NT2/D1 (cell line): ENCODE results near the gene FBXL20.

Experiments used
- DNase-seq: peaks from one replicate; pipeline ENCODE4 v3.0.0-alpha.2; 2011; ENCODE audit warnings: low read depth, low spot score
- H3K27me3 ChIP-seq: 2 replicates; pipeline ENCODE4 v1.6.0; 2011; ENCODE audit warnings: mild to moderate bottlenecking; ENCODE audit not compliant: insufficient read length, insufficient read depth
- H3K36me3 ChIP-seq: 2 replicates; pipeline ENCODE4 v1.6.1; 2011; ENCODE audit warnings: mild to moderate bottlenecking, low read length, mixed read lengths; ENCODE audit not compliant: insufficient read depth, insufficient read length
- H3K4me1 ChIP-seq: 2 replicates; pipeline ENCODE4 v1.5.1; 2011; ENCODE audit not compliant: insufficient read depth, insufficient read length
- H3K4me3 ChIP-seq: 2 replicates; pipeline ENCODE4 v1.5.1; 2011; ENCODE audit warnings: low read depth; ENCODE audit not compliant: insufficient read length
- H3K9ac ChIP-seq: 2 replicates; pipeline ENCODE4 v1.6.0; 2011; ENCODE audit warnings: low read depth; ENCODE audit not compliant: insufficient read length
- H3K9me3 ChIP-seq: 2 replicates; pipeline ENCODE4 v1.5.1; 2011; ENCODE audit warnings: mild to moderate bottlenecking, low read length; ENCODE audit not compliant: insufficient read depth
- SUZ12 ChIP-seq: IDR thresholded peaks from 2 replicates; pipeline ENCODE4 v1.6.1; 2011; ENCODE audit not compliant: insufficient read length, insufficient read depth; ENCODE audit errors: extremely low read depth
- YY1 ChIP-seq: IDR thresholded peaks from 2 replicates; pipeline ENCODE4 v1.6.1; 2011; ENCODE audit not compliant: insufficient read length, insufficient read depth
- ZNF274 ChIP-seq: IDR thresholded peaks from 2 replicates; pipeline ENCODE4 v1.6.1; 2011; ENCODE audit warnings: mild to moderate bottlenecking, low read depth, low read length

FBXL20 gene

GRCh38 chr17:39212841-39213480, 188.5 kb downstream of the FBXL20 start:
- H3K27me3 ChIP-seq: peaks cover 17% of the 10 kb centered on the region
- TF ChIP-seq YY1 (no peak), ZNF274 (no peak), SUZ12 (no peak)
- no peak overlapping the region for H3K4me3 ChIP-seq
- DNase-seq: no peak
- peaks cover 32% of the 10 kb centered on the region for H3K4me1 ChIP-seq
- H3K9me3 ChIP-seq: no peaks in the 10 kb centered on the region
- no peaks in the 10 kb centered on the region for H3K36me3 ChIP-seq
- no peak overlapping the region for H3K9ac ChIP-seq

- H3K9ac ChIP-seq: no peak overlapping the region
- no peak overlapping the region for H3K4me3 ChIP-seq
- no peaks in the 10 kb centered on the region for H3K9me3 ChIP-seq
- no peak for TF ChIP-seq YY1
- TF ChIP-seq SUZ12: no peak
- TF ChIP-seq ZNF274: no peak
- DNase-seq: no peak
- peaks cover 29% of the 10 kb centered on the region for H3K4me1 ChIP-seq
- H3K27me3 ChIP-seq: peaks cover 17% of the 10 kb centered on the region
- no peaks in the 10 kb centered on the region for H3K36me3 ChIP-seq
Measured at GRCh38 chr17:39212195-39212810, 189.1 kb downstream of the FBXL20 start.

GRCh38 chr17:39210093-39210434, 191.4 kb downstream of the FBXL20 start:
- no peak for TF ChIP-seq SUZ12
- no peak for TF ChIP-seq ZNF274
- TF ChIP-seq YY1: no peak
- Histone ChIP-seq H3K9ac (peak overlapping the region; percentile 77), H3K27me3 (peaks cover 17% of the 10 kb centered on the region), H3K4me1 (peaks cover 29% of the 10 kb centered on the region), H3K9me3 (no peaks in the 10 kb centered on the region), H3K36me3 (peaks cover 5% of the 10 kb centered on the region), H3K4me3 (peak overlapping the region; percentile 36)
- no peak for DNase-seq

- Histone ChIP-seq H3K9me3 (no peaks in the 10 kb centered on the region), H3K9ac (peak overlapping the region; percentile 77), H3K27me3 (peaks cover 17% of the 10 kb centered on the region), H3K36me3 (peaks cover 11% of the 10 kb centered on the region), H3K4me3 (peak overlapping the region; percentile 36), H3K4me1 (peaks cover 29% of the 10 kb centered on the region)
- TF ChIP-seq SUZ12: no peak
- TF ChIP-seq ZNF274: no peak
- TF ChIP-seq YY1: no peak
- DNase-seq: no peak
Measured at GRCh38 chr17:39209317-39210092, 191.9 kb downstream of the FBXL20 start.

- TF ChIP-seq SUZ12: no peak
- peaks cover 26% of the 10 kb centered on the region for H3K4me1 ChIP-seq
- H3K4me3 ChIP-seq: no peak overlapping the region
- peak overlapping the region; percentile 45 for H3K9ac ChIP-seq
- H3K36me3 ChIP-seq: peaks cover 17% of the 10 kb centered on the region
- H3K9me3 ChIP-seq: no peaks in the 10 kb centered on the region
- H3K27me3 ChIP-seq: peaks cover 17% of the 10 kb centered on the region
- DNase-seq: no peak
Measured at GRCh38 chr17:39208893-39209292, 192.5 kb downstream of the FBXL20 start.

- H3K36me3 ChIP-seq: peaks cover 24% of the 10 kb centered on the region
- H3K4me3 ChIP-seq: no peak overlapping the region
- H3K9ac ChIP-seq: no peak overlapping the region
- H3K4me1 ChIP-seq: peaks cover 24% of the 10 kb centered on the region
- TF ChIP-seq SUZ12 (no peak), ZNF274 (no peak), YY1 (no peak)
- H3K27me3 ChIP-seq: peaks cover 17% of the 10 kb centered on the region
- H3K9me3 ChIP-seq: no peaks in the 10 kb centered on the region
- DNase-seq: no peak
Measured at GRCh38 chr17:39208136-39208535, 193.3 kb downstream of the FBXL20 start.

GRCh38 chr17:39205112-39205526, 196.3 kb downstream of the FBXL20 start:
- H3K4me1 ChIP-seq: peaks cover 18% of the 10 kb centered on the region
- no peak for TF ChIP-seq SUZ12
- no peak for TF ChIP-seq ZNF274
- no peak for TF ChIP-seq YY1
- H3K9ac ChIP-seq: no peak overlapping the region

More at GRCh38 chr17:39205112-39205526, 196.3 kb downstream of the FBXL20 start:
- Histone ChIP-seq H3K9me3 (no peaks in the 10 kb centered on the region), H3K36me3 (peaks cover 51% of the 10 kb centered on the region), H3K4me3 (no peak overlapping the region), H3K27me3 (peaks cover 11% of the 10 kb centered on the region)
- no peak for DNase-seq
